HCT116 (cell line): ENCODE results near the gene PRDM2.

Source experiments
- CEBPB ChIP-seq: IDR thresholded peaks from 2 replicates; pipeline ENCODE4 v1.6.1; 2012; ENCODE audit warnings: low read depth
- CTCF ChIP-seq, 3 experiments: fragments of 200-600 bp in 1 of 3; sonication (generic) in 1 of 3; IDR thresholded peaks in 2 of 3; conservative IDR thresholded peaks in 1 of 3; 2 replicates each; pipeline ENCODE4 v1.5.1; 2012 to 2017; ENCODE audit warnings: low read depth in 2 of 3, low read length in 2 of 3, antibody characterized with exemption in 1 of 3, borderline replicate concordance in 1 of 3, control low read depth in 1 of 3, mild to moderate bottlenecking in 1 of 3, mixed read lengths in 1 of 3, mixed run types in 1 of 3, moderate library complexity in 1 of 3; ENCODE audit not compliant: insufficient read depth in 1 of 3
- EGR1 ChIP-seq: IDR thresholded peaks from 2 replicates; pipeline ENCODE4 v1.6.1; 2012; ENCODE audit warnings: low read depth
- EZH2 ChIP-seq: fragments of 200-600 bp; sonication (generic); IDR thresholded peaks from 2 replicates; pipeline ENCODE4 v1.6.1; 2017; ENCODE audit warnings: antibody characterized with exemption, mixed run types
- MAX ChIP-seq: IDR thresholded peaks from 2 replicates; pipeline ENCODE4 v1.6.1; 2012
- POLR2A ChIP-seq: IDR thresholded peaks from 2 replicates; pipeline ENCODE4 v1.7.0; 2011; ENCODE audit warnings: borderline replicate concordance; ENCODE audit not compliant: insufficient read depth, insufficient read length; ENCODE audit errors: extremely low read depth
- TCF7L2 ChIP-seq: IDR thresholded peaks from 2 replicates; pipeline ENCODE4 v1.7.0; 2011; ENCODE audit warnings: borderline replicate concordance, inconsistent platforms; ENCODE audit not compliant: insufficient read depth, insufficient read length; ENCODE audit errors: extremely low read depth
- YY1 ChIP-seq: IDR thresholded peaks from 2 replicates; pipeline ENCODE4 v1.6.1; 2011; ENCODE audit warnings: low read length, low read depth, moderate library complexity, mild to moderate bottlenecking; ENCODE audit not compliant: insufficient replicate concordance; ENCODE audit errors: extremely low read depth
- ZBTB33 ChIP-seq: IDR thresholded peaks from 2 replicates; pipeline ENCODE4 v1.6.1; 2011; ENCODE audit warnings: mild to moderate bottlenecking, low read length, moderate library complexity; ENCODE audit not compliant: insufficient replicate concordance; ENCODE audit errors: extremely low read depth
- ZFX ChIP-seq: fragments of 450-650 bp; IDR thresholded peaks from 2 replicates; pipeline ENCODE4 v1.6.1; 2017
- ZNF274 ChIP-seq: fragments of 200-500 bp; sonication (Bioruptor generic); IDR thresholded peaks from 2 replicates; pipeline ENCODE4 v1.6.1; 2014; ENCODE audit warnings: mild to moderate bottlenecking, low read depth, low read length, inconsistent platforms

GRCh38 chr1:13826009-13826408, 126.0 kb downstream of the PRDM2 start:
- TF ChIP-seq CTCF (IDR thresholded peaks at IDR 0.05 in 2 of 3, conservative IDR thresholded peaks at IDR 0.05 in 1 of 3; ENCODE audit: borderline replicate concordance in 1 of 3, insufficient read depth in 1 of 3, low read depth in 2 of 3, low read length in 2 of 3), result no peak
- no peak for TF ChIP-seq EZH2
- TF ChIP-seq MAX, result no peak
- TF ChIP-seq YY1, result no peak
- no peak for TF ChIP-seq CEBPB
- TF ChIP-seq EGR1, result no peak
- TF ChIP-seq ZBTB33, result no peak
- no peak for TF ChIP-seq POLR2A
- TF ChIP-seq ZFX, result no peak
- TF ChIP-seq ZNF274, result no peak
- no peak for TF ChIP-seq TCF7L2
